HG02610 (cell line): ENCODE results near the gene THSD4.

Experiments used
- ATAC-seq: cut with Tn5 transposase; IDR thresholded peaks from one replicate; pipeline ENCODE4 v1.9.1; 2021; ENCODE audit warnings: mild to moderate bottlenecking, moderate library complexity; ENCODE audit not compliant: unreplicated experiment

The THSD4 gene

GRCh38 chr15:71595846-71596553 is 480.7 kb downstream of the THSD4 start:
- ATAC-seq, result no peak

DNA sequence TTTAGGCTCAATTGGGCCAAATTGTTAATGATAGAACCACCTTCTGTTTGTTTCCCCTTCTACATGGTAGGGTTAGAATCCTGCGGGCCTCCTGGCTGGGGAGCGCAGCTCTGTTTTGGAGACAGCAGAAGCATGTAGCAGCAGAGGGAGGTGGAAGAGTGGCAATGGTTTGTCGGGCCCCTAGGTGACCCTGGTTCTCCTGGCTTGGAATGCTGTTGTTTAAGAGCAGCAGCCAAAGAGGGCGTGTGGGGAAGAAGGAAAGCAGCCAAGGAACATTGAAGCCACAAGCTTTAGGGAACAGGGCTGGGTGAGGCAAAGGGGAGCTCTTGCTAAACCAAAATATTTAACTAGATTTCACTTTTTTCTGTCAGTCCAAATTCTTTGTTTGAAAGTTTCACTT is 481.4 kb downstream of the THSD4 start:
- ATAC-seq, result no peak

DNA sequence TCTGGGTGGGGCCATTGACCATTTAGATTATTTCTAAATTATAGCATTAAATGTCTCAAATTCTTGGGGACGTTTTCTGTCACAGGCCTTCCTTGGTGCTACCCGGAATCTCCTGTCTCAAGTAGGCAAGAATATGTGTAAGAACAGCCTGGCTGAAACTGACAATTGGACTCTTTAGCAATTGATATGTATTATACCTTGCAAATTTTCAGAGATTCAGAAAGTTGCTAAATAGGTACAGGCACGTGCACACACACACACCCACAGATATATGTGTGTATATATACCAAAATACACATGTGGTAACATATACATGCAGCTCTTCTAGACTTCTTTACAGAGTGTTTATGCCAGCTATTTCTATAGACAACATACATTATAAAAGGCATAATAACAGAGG is 481.9 kb downstream of the THSD4 start:
- no peak for ATAC-seq

GRCh38 chr15:71597637-71598036 is 482.4 kb downstream of the THSD4 start:
- no peak for ATAC-seq

DNA sequence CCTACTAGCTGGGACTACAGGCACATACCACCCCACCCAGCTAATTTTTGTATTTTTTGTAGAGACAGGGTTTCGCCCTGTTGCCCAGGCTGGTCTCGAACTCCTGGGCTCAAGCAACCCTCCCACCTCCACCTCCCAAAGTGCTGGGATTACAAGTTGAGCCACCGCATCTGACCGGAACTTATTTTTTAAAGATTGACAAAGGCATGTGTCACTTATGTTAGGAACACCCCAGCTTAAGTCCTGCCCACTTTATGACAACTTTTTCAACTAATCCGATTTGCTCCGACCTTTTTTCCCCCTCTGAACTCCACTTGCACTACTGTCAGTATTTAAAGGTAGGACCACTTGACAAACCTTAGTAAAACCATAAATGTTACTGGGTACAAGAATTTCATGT is 483.5 kb downstream of the THSD4 start:
- no peak for ATAC-seq

DNA sequence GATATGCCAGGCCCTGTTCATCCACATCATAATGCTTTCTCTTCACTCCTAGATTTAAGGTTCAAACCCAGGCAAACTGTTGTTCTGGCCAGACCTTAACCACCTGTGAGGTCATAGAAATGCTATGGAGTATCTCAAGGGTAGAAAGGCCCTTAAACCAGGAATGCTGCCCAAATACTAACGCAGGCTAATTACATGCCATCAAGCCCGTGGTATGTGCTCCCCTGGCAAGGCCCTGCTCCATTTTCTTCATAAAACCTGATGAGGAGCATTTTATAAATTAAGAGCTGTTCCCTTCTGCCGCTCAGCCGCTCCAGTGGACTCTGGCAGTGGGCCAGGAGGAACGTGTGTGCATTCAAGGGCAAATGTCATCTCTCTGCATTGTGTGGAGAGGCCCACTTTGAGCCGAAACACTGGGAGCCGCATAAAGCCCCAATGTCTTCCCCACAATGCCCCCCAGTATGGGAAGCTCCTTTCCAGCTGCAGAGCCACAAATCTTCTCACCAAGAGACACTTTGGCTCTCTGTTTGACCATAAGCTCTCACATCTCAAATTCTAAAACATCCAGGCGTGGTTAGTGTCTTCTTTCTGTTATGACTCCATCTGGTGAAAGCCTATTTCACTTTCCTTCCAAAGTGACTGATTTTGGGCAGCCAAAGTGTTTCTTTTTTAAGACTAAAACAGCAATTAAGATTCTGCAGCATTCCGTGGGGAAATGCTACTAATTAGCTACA is 484.3 kb downstream of the THSD4 start:
- ATAC-seq, result no peak

GRCh38 chr15:71600237-71600636 is 485.0 kb downstream of the THSD4 start:
- no peak for ATAC-seq

GRCh38 chr15:71601038-71601834 is 486.0 kb downstream of the THSD4 start:
- no peak for ATAC-seq

- ATAC-seq, result no peak
These were observed 488.1 kb downstream of the THSD4 start for GRCh38 chr15:71603379-71603778.

DNA sequence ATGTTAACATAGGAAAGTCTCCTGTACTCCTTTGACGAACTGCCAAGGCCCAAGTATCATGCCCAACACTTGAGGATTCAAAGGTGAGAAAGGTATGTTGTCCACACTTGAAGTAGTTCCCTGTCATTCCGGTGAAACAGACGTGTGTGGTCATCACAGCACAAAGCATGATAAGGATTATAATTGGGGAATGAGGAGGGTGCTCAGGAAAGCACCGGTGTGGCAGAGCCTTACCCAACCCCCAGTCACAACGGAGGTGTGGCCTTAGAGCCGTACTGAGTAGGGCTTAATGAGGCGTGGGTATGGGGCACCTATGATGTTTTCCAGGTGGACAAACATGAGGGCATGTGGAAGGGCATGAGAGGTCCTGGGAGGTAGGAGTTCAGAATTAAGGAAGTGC is 492.1 kb downstream of the THSD4 start:
- no peak for ATAC-seq

DNA sequence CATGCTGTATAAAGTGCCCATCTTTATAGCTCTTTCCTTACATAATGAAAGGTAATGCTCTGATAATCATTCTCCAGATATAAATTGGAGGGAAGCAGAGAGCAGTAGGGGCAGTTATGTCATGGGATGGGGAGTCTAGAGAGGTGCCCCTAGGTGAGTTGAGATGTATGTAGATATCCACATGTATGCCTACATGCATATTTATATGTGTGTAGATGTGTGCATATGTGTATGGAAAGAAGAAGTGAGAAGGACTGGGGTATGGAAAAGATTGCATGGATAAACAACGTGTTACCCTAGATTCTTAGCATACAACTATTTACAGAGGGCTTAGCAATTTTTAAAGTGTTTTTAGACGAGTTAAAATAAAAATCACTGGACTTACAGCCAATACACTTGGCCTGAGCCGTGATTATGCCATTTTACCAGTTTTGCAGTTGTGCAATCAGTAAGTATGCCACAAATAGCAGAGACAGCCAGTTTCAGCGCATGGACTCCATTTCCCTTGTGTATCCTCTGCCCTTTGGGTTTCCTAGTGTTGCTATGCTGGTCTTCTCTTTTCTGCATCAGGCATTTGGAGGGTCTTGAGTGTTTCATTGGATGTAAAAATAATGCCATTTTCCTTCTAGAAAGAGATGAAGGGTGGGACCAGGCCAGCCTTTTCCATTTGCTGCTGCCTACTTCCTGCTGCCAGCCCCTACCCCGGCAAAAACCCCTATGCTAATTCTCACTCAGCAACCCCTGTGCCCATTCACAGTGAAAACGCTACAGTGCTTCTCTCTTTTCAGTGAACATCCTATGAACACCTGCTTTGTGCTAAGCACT is 495.7 kb downstream of the THSD4 start:
- no peak for ATAC-seq

GRCh38 chr15:71611553-71612396 is 496.5 kb downstream of the THSD4 start:
- ATAC-seq, result no peak

DNA sequence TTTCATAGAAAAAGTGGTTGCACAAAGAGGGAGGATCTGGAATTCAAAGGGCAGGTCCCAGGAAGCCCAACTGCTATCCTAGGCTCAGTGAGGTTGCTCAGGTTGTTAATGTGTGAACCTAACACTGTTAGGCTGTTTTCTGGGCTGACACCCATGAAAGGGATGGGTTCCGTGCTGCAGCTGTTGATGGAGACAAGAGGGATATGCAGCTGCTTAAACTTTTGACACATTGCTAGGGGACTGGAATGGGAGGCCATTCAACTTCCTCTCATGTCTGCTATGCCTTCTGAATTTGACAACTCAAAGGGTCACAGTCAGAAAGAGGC is 497.1 kb downstream of the THSD4 start:
- no peak for ATAC-seq

DNA sequence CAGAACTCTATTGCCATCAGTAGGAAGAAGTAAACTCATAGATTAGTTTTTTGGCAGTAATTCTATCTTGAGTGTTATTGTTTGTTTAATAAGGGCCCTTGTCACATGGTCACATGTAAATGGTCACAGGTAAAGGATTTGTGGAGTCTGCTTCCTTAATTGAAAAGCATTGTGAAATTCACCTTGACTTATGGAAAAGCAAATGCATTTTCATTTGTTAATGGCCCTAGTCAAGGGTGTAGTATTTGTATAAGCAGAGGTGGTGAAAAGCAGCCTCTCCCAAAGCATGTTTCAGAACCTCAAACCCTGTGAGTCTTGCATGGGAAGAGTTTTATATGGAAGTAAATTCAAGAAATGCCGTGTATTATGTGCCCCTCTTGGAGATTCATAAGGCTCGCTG is 497.6 kb downstream of the THSD4 start:
- ATAC-seq, result no peak

DNA sequence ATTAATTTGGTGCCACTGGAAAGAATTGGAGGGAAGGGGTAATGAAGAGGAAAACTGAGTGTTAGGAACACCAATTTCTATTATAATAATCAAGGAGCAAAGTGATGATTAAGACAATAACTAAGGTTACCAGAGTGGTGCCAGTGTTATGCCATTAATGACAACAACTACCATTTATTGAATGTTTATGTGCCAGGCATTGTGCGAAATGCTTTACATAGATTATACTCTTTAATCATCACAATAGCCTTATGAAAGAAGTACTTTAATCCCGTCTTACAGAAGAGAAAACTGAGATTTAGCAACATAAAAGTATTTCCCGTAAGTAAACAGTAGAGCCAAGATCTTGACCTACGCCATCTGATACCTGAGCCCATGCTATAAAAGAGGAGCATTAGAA is 507.8 kb downstream of the THSD4 start:
- no peak for ATAC-seq

DNA sequence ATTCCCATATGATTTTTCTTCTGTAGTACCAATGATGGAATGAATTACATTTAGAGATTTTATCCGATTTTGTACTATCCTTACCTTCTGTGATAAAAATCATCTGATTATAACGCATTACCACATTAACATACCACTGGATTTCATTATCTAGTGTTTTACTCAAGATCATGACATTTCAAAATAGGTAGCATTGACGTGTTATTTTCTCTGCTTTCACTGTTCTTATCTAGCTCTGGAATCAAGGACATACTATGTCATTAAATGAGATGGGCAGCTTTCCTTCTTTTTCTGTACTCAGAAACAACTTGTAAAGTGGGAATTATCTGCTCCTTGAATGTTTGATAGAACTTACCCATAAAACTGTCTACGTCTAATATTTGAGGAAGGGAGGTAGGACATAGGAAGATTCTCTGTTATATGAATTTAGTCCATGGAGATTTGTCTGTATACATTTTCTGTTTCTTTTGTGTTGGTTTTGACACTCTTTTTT is 511.4 kb downstream of the THSD4 start:
- ATAC-seq, result no peak

DNA sequence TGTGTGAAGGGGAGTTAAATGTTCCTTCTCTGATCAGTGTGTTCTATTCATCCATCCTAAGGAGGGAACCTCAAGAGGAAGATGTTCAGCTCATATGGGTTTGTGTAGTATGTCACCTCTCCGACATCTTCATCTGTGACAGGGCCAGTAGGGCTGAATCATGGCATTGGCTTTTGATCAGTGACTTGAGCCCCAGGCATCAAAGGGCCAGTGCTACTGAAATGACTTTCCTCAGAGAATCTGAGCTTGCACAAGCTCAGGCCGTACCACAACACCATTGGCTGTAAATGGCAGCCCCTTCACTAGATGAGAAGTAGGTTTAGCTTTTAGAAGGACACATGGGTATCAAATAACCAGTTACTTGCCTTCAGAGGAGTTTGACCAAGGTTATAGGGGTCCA is 511.9 kb downstream of the THSD4 start:
- no peak for ATAC-seq

- no peak for ATAC-seq
These were observed 512.3 kb downstream of the THSD4 start for GRCh38 chr15:71627604-71628003.

DNA sequence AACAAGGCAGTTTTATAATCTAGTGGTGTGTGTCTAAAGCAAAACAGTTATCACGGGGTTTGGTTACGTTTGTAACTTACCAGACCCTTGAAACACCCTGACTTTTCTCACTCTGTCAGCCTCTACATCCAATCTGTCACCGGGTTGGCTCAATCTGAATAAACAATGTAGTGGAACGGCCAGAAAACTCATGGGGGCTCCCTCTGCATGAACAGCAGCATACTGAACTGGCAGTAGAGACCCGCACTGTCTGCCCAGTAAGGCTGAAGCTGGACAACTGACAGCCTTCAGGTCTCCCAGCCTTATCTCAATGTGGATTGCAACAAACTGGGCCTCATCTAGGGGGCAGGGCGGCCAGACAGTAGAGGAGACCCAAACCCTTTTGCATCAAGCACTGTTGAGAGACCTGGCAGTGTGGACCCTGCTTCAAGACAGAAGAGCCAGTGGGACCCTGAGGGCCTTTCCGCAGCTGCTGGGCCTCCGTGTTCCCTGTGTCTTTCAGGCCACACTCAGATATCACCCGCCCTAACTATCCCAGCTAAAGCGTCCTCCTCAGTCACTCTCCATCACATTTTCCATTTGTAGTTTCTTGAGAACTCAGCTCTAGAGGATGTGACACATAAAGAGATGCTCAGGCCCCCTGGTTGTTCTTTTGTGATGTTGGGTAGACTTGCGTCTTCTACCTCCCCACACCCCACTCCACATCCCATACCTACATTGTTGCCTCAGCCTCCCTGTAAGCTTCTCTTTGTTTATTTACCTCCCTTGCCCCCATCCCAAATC is 513.9 kb downstream of the THSD4 start:
- no peak for ATAC-seq
